Activated B cell treated with CpG ODN at 0.5 μM for 24 hours (primary cell): ENCODE measurements around the gene CST7. TPM values are rescaled to one million over a fixed set of nuclear protein-coding genes. Genes with fewer than 3 reads are reported as not detected.

ENCODE experiments used
- ATAC-seq: fragments of 200-7000 bp; cut with Tn5 transposase; one replicate; pipeline ENCODE4 v1.10.0; 2021; ENCODE audit warnings: low read depth, mild to moderate bottlenecking, moderate library complexity
- CTCF ChIA-PET: fragments of 350-600 bp; sonication (Branson Sonifier 250); formaldehyde crosslinking; loops from one replicate; lab custom pipeline; 2021; ENCODE audit warnings: antibody characterized with exemption; lab: Charles Lee
- POLR2A ChIA-PET: fragments of 350-600 bp; sonication (Branson Sonifier 250); formaldehyde crosslinking; loops from one replicate; lab custom pipeline; 2021; ENCODE audit warnings: antibody characterized with exemption; lab: Charles Lee
- DNase-seq: peaks from one replicate; pipeline ENCODE4 v3.0.0; 2022
- H3K27ac Mint-ChIP-seq: one replicate; pipeline ENCODE4 v1.8.0; 2020; ENCODE audit warnings: mixed read lengths
- H3K27me3 Mint-ChIP-seq: one replicate; pipeline ENCODE4 v1.8.0; 2021; ENCODE audit warnings: mixed read lengths
- H3K36me3 Mint-ChIP-seq: one replicate; pipeline ENCODE4 v1.8.0; 2021; ENCODE audit warnings: low read depth, mixed read lengths
- H3K4me1 Mint-ChIP-seq: one replicate; pipeline ENCODE4 v1.8.0; 2021; ENCODE audit warnings: mixed read lengths
- H3K4me3 Mint-ChIP-seq: one replicate; pipeline ENCODE4 v1.8.0; 2020; ENCODE audit warnings: mild to moderate bottlenecking, mixed read lengths
- H3K9me3 Mint-ChIP-seq: one replicate; pipeline ENCODE4 v1.8.0; 2020; ENCODE audit warnings: mixed read lengths
- CTCF ChIP-seq: fragments of 200-600 bp; IDR thresholded peaks from one replicate; pipeline ENCODE4 v1.8.0; 2022; ENCODE audit warnings: antibody characterized with exemption, mild to moderate bottlenecking
- intact Hi-C: fragments of 100-400 bp; cut with micrococcal nuclease; formaldehyde crosslinking; loops from one replicate; pipeline ENCODE4 v1.15.1; 2024
- total RNA-seq: library from RNA; stranded (reverse); gene quantifications from 2 replicates; pipeline ENCODE4 v1.2.3, GENCODE V29; 2022

The CST7 gene
- total RNA-seq, 1 donor from 2014 or later: 1.0 TPM

- Mint-ChIP-seq H3K27me3 (no peaks in the 10 kb centered on the region), H3K36me3 (peaks cover 74% of the 10 kb centered on the region), H3K9me3 (no peaks in the 10 kb centered on the region), H3K4me1 (no peaks in the 10 kb centered on the region), H3K4me3 (no peak overlapping the region), H3K27ac (no peak overlapping the region)
- TF ChIP-seq CTCF: no peak
- DNase-seq (no peak), ATAC-seq (no peak)
- CTCF ChIA-PET: no interaction called here
- intact Hi-C loops: no loop called here
- POLR2A ChIA-PET: no interaction called here
Measured at GRCh38 chr20:24961384-24962181, 12.5 kb downstream of the CST7 start.

- Mint-ChIP-seq H3K27ac (no peak overlapping the region), H3K27me3 (no peaks in the 10 kb centered on the region), H3K9me3 (no peaks in the 10 kb centered on the region), H3K4me1 (no peaks in the 10 kb centered on the region), H3K4me3 (no peak overlapping the region), H3K36me3 (peaks cover 74% of the 10 kb centered on the region)
- no peak for DNase-seq
- no peak for TF ChIP-seq CTCF
- ATAC-seq: no peak
- CTCF ChIA-PET: no interaction called here
- POLR2A ChIA-PET: no interaction called here
- intact Hi-C loops: no loop called here
Measured at GRCh38 chr20:24962182-24962492, 13.1 kb downstream of the CST7 start.

- Mint-ChIP-seq H3K9me3 (no peaks in the 10 kb centered on the region), H3K4me1 (no peaks in the 10 kb centered on the region), H3K27ac (no peak overlapping the region), H3K4me3 (no peak overlapping the region), H3K36me3 (peaks cover 76% of the 10 kb centered on the region), H3K27me3 (no peaks in the 10 kb centered on the region)
- ChIA-PET POLR2A (no interaction called here), CTCF (no interaction called here)
- DNase-seq (no peak), ATAC-seq (no peak)
- TF ChIP-seq CTCF: no peak
- intact Hi-C loops: no loop called here
Measured at GRCh38 chr20:24962510-24962909, 13.4 kb downstream of the CST7 start.

- H3K27ac Mint-ChIP-seq: no peak overlapping the region
- CTCF ChIA-PET: no interaction called here
- ATAC-seq (no peak), DNase-seq (no peak)
- TF ChIP-seq CTCF: no peak
- no peaks in the 10 kb centered on the region for H3K4me1 Mint-ChIP-seq
- H3K36me3 Mint-ChIP-seq: peaks cover 86% of the 10 kb centered on the region
- no peaks in the 10 kb centered on the region for H3K27me3 Mint-ChIP-seq
- H3K4me3 Mint-ChIP-seq: no peak overlapping the region
- POLR2A ChIA-PET: no interaction called here
- H3K9me3 Mint-ChIP-seq: no peaks in the 10 kb centered on the region
- intact Hi-C loops: no loop called here
Measured at GRCh38 chr20:24963672-24964505, 14.8 kb downstream of the CST7 start.

GRCh38 chr20:24964506-24964840 lies 15.4 kb downstream of the CST7 start:
- Mint-ChIP-seq H3K27ac (no peak overlapping the region), H3K36me3 (peaks cover 89% of the 10 kb centered on the region), H3K27me3 (no peaks in the 10 kb centered on the region), H3K4me3 (no peak overlapping the region), H3K4me1 (no peaks in the 10 kb centered on the region), H3K9me3 (no peaks in the 10 kb centered on the region)
- DNase-seq (no peak), ATAC-seq (no peak)
- intact Hi-C loops: no loop called here
- ChIA-PET POLR2A (no interaction called here), CTCF (no interaction called here)
- TF ChIP-seq CTCF: no peak
